Measurements from ENCODE around the gene KLHL42.
"Not testable (repeated sequence)": the region's sequence is repeated elsewhere in the genome, so short reads cannot be mapped to it uniquely, and the experiment has no call there.

The KLHL42 gene

GRCh38 chr12:27779920-27780611 lies at the start of gene KLHL42, which contains the start of gene MANSC4:
Gene KLHL42 (plus strand): TSS chr12:27780233. CDS start chr12:27780331, 98 bp downstream.
Gene MANSC4 (minus strand): TSS chr12:27780236. CDS start chr12:27771276, 8,960 bp downstream.
- DNase-seq, result no peak

- no peak for DNase-seq
Measured at GRCh38 chr12:27732281-27732680, 47.8 kb upstream of the KLHL42 start.

GRCh38 chr12:27733052-27733656 lies 46.9 kb upstream of the KLHL42 start:
- DNase-seq, result no peak

- no peak for DNase-seq
Measured at GRCh38 chr12:27733791-27734190, 46.2 kb upstream of the KLHL42 start.

- DNase-seq, result not testable (repeated sequence)
Measured at GRCh38 chr12:27734321-27734720, 45.7 kb upstream of the KLHL42 start.

GRCh38 chr12:27743601-27744000 lies 36.4 kb upstream of the KLHL42 start:
- DNase-seq, result no peak

GRCh38 chr12:27745734-27746133 lies 34.3 kb upstream of the KLHL42 start:
- DNase-seq, result not testable (repeated sequence)

- DNase-seq, result no peak
Measured at GRCh38 chr12:27747111-27747820, 32.8 kb upstream of the KLHL42 start.

- DNase-seq, result no peak
Measured at GRCh38 chr12:27751386-27752047, 28.5 kb upstream of the KLHL42 start.

- no peak for DNase-seq
Measured at GRCh38 chr12:27754795-27755194, 25.2 kb upstream of the KLHL42 start.

- no peak for DNase-seq
Measured at GRCh38 chr12:27756670-27757195, 23.3 kb upstream of the KLHL42 start.

- DNase-seq, result no peak
Measured at GRCh38 chr12:27762757-27763156, 17.3 kb upstream of the KLHL42 start.

GRCh38 chr12:27766587-27766986 lies 13.4 kb upstream of the KLHL42 start:
- no peak for DNase-seq

GRCh38 chr12:27769142-27769673 lies 10.8 kb upstream of the KLHL42 start:
- no peak for DNase-seq

- DNase-seq, result no peak
Measured at GRCh38 chr12:27771481-27772327, 8.3 kb upstream of the KLHL42 start.

GRCh38 chr12:27772328-27773049 lies 7.5 kb upstream of the KLHL42 start:
- no peak for DNase-seq

- no peak for DNase-seq
Measured at GRCh38 chr12:27777141-27777540, 2.9 kb upstream of the KLHL42 start.

- DNase-seq, result no peak
Measured at GRCh38 chr12:27778206-27778605, 1.8 kb upstream of the KLHL42 start.

- DNase-seq, result no peak
Measured at GRCh38 chr12:27779416-27779919, 565 bp upstream of the KLHL42 start.

GRCh38 chr12:27780612-27781408 lies 777 bp downstream of the KLHL42 start:
- no peak for DNase-seq
